GM23338 (cell line): ENCODE measurements around the gene RNF152.

Source experiments
- CREB1 ChIP-seq: fragments of 250-450 bp; sonication (Bioruptor Pico); IDR thresholded peaks from 2 replicates; pipeline ENCODE4 v1.5.0; 2020; ENCODE audit warnings: low read depth, mild to moderate bottlenecking, moderate library complexity
- ETS1 ChIP-seq: IDR thresholded peaks from 2 replicates; pipeline ENCODE4 v1.6.1; 2016; ENCODE audit warnings: antibody characterized with exemption
- EZH2 ChIP-seq: fragments of 200-600 bp; sonication (generic); IDR thresholded peaks from one replicate; pipeline ENCODE4 v1.8.0; 2017; ENCODE audit warnings: antibody characterized with exemption, mild to moderate bottlenecking, low read depth; ENCODE audit not compliant: unreplicated experiment
- EZH2phosphoT487 ChIP-seq: fragments of 200-600 bp; sonication (generic); IDR thresholded peaks from one replicate; pipeline ENCODE4 v1.8.1; 2018; ENCODE audit warnings: antibody characterized with exemption; ENCODE audit not compliant: unreplicated experiment
- NANOG ChIP-seq: IDR thresholded peaks from 2 replicates; pipeline ENCODE4 v1.6.1; 2016; ENCODE audit warnings: antibody characterized with exemption, borderline replicate concordance
- POLR2AphosphoS5 ChIP-seq: IDR thresholded peaks from 2 replicates; pipeline ENCODE4 v1.6.1; 2016; ENCODE audit warnings: antibody characterized with exemption, low read depth
- STAT1 ChIP-seq: IDR thresholded peaks from one replicate; pipeline ENCODE4 v1.6.1; 2016; ENCODE audit warnings: antibody characterized with exemption; ENCODE audit not compliant: unreplicated experiment
- ZNF114 ChIP-seq: fragments of 250-450 bp; sonication (Bioruptor Pico); IDR thresholded peaks from 2 replicates; pipeline ENCODE4 v1.5.0; 2020; ENCODE audit warnings: mild to moderate bottlenecking, moderate library complexity
- ZNF331 ChIP-seq: fragments of 250-450 bp; sonication (Bioruptor Pico); IDR thresholded peaks from 2 replicates; pipeline ENCODE4 v1.5.0; 2020; ENCODE audit warnings: low read depth, mild to moderate bottlenecking, moderate library complexity
- TF ChIP-seq, protein P1 (sequence below), 2 experiments: fragments of 200-600 bp in 1 of 2; sonication (generic) in 1 of 2; conservative IDR thresholded peaks; 2 replicates each; pipeline versions ENCODE4 v1.5.1 to v1.6.1; 2016 to 2017; ENCODE audit warnings: antibody characterized with exemption in 2 of 2, low read depth in 2 of 2, mild to moderate bottlenecking in 2 of 2, moderate library complexity in 1 of 2
- TF ChIP-seq, protein P2 (sequence below): fragments of 250-450 bp; sonication (Bioruptor Pico); IDR thresholded peaks from 2 replicates; pipeline ENCODE4 v1.5.0; 2020; ENCODE audit warnings: mild to moderate bottlenecking, moderate library complexity
- TF ChIP-seq, protein P3 (sequence below): IDR thresholded peaks from one replicate; pipeline ENCODE4 v1.6.1; 2018; ENCODE audit warnings: antibody characterized with exemption; ENCODE audit not compliant: unreplicated experiment

DNA sequence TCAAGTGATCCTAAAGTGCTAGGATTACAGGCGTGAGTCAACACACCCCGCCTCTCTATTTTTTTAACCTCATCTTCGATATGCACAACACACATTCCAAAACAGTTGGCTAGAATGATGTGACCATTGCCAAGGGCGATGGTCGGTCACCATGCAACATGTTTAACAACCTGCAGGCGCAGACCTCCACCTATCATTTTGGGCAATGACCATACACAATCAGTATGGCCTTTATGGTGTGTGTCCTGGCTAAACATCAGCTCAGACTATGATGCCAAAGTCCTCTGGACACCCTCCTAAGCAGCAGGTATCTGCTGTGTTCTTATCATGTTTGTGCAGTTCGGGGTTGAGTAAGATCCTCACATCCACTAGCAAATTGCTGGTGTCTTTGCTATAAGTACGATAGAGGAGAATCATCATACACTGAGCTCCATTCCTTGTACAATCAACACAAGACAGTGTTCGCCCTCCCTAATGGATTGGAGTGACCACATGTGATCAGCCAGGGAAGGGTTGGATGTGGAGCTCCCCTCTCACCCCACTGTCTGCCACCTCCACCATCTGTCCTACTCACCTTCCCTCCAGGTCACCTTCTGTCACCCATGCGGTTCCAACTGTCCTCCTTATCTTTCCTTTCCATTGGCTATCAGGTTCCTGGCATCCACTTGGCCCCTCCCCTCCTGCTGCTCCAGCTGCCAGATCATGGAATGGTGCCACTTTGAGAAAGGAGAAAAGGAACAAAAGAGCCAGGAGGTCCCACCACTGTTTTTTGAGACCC is 7.9 kb upstream of the RNF152 start:
- no peak for TF ChIP-seq STAT1
- TF ChIP-seq, protein P1, sequence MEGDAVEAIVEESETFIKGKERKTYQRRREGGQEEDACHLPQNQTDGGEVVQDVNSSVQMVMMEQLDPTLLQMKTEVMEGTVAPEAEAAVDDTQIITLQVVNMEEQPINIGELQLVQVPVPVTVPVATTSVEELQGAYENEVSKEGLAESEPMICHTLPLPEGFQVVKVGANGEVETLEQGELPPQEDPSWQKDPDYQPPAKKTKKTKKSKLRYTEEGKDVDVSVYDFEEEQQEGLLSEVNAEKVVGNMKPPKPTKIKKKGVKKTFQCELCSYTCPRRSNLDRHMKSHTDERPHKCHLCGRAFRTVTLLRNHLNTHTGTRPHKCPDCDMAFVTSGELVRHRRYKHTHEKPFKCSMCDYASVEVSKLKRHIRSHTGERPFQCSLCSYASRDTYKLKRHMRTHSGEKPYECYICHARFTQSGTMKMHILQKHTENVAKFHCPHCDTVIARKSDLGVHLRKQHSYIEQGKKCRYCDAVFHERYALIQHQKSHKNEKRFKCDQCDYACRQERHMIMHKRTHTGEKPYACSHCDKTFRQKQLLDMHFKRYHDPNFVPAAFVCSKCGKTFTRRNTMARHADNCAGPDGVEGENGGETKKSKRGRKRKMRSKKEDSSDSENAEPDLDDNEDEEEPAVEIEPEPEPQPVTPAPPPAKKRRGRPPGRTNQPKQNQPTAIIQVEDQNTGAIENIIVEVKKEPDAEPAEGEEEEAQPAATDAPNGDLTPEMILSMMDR (conservative IDR thresholded peaks at IDR 0.05; ENCODE audit: low read depth in 2 of 2): no peak
- TF ChIP-seq, protein P2, sequence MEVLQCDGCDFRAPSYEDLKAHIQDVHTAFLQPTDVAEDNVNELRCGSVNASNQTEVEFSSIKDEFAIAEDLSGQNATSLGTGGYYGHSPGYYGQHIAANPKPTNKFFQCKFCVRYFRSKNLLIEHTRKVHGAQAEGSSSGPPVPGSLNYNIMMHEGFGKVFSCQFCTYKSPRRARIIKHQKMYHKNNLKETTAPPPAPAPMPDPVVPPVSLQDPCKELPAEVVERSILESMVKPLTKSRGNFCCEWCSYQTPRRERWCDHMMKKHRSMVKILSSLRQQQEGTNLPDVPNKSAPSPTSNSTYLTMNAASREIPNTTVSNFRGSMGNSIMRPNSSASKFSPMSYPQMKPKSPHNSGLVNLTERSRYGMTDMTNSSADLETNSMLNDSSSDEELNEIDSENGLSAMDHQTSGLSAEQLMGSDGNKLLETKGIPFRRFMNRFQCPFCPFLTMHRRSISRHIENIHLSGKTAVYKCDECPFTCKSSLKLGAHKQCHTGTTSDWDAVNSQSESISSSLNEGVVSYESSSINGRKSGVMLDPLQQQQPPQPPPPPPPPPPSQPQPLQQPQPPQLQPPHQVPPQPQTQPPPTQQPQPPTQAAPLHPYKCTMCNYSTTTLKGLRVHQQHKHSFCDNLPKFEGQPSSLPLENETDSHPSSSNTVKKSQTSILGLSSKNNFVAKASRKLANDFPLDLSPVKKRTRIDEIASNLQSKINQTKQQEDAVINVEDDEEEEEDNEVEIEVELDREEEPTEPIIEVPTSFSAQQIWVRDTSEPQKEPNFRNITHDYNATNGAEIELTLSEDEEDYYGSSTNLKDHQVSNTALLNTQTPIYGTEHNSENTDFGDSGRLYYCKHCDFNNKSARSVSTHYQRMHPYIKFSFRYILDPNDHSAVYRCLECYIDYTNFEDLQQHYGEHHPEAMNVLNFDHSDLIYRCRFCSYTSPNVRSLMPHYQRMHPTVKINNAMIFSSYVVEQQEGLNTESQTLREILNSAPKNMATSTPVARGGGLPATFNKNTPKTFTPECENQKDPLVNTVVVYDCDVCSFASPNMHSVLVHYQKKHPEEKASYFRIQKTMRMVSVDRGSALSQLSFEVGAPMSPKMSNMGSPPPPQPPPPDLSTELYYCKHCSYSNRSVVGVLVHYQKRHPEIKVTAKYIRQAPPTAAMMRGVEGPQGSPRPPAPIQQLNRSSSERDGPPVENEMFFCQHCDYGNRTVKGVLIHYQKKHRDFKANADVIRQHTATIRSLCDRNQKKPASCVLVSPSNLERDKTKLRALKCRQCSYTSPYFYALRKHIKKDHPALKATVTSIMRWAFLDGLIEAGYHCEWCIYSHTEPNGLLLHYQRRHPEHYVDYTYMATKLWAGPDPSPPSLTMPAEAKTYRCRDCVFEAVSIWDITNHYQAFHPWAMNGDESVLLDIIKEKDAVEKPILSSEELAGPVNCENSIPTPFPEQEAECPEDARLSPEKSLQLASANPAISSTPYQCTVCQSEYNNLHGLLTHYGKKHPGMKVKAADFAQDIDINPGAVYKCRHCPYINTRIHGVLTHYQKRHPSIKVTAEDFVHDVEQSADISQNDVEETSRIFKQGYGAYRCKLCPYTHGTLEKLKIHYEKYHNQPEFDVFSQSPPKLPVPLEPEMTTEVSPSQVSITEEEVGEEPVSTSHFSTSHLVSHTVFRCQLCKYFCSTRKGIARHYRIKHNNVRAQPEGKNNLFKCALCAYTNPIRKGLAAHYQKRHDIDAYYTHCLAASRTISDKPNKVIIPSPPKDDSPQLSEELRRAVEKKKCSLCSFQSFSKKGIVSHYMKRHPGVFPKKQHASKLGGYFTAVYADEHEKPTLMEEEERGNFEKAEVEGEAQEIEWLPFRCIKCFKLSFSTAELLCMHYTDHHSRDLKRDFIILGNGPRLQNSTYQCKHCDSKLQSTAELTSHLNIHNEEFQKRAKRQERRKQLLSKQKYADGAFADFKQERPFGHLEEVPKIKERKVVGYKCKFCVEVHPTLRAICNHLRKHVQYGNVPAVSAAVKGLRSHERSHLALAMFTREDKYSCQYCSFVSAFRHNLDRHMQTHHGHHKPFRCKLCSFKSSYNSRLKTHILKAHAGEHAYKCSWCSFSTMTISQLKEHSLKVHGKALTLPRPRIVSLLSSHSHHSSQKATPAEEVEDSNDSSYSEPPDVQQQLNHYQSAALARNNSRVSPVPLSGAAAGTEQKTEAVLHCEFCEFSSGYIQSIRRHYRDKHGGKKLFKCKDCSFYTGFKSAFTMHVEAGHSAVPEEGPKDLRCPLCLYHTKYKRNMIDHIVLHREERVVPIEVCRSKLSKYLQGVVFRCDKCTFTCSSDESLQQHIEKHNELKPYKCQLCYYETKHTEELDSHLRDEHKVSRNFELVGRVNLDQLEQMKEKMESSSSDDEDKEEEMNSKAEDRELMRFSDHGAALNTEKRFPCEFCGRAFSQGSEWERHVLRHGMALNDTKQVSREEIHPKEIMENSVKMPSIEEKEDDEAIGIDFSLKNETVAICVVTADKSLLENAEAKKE (CRISPR knock-in tag): no peak
- TF ChIP-seq POLR2AphosphoS5: no peak
- TF ChIP-seq, protein P3, sequence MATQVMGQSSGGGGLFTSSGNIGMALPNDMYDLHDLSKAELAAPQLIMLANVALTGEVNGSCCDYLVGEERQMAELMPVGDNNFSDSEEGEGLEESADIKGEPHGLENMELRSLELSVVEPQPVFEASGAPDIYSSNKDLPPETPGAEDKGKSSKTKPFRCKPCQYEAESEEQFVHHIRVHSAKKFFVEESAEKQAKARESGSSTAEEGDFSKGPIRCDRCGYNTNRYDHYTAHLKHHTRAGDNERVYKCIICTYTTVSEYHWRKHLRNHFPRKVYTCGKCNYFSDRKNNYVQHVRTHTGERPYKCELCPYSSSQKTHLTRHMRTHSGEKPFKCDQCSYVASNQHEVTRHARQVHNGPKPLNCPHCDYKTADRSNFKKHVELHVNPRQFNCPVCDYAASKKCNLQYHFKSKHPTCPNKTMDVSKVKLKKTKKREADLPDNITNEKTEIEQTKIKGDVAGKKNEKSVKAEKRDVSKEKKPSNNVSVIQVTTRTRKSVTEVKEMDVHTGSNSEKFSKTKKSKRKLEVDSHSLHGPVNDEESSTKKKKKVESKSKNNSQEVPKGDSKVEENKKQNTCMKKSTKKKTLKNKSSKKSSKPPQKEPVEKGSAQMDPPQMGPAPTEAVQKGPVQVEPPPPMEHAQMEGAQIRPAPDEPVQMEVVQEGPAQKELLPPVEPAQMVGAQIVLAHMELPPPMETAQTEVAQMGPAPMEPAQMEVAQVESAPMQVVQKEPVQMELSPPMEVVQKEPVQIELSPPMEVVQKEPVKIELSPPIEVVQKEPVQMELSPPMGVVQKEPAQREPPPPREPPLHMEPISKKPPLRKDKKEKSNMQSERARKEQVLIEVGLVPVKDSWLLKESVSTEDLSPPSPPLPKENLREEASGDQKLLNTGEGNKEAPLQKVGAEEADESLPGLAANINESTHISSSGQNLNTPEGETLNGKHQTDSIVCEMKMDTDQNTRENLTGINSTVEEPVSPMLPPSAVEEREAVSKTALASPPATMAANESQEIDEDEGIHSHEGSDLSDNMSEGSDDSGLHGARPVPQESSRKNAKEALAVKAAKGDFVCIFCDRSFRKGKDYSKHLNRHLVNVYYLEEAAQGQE: no peak
- TF ChIP-seq EZH2: no peak
- no peak for TF ChIP-seq CREB1 (CRISPR knock-in tag)
- no peak for TF ChIP-seq EZH2phosphoT487
- no peak for TF ChIP-seq ZNF114
- TF ChIP-seq ETS1: no peak
- no peak for TF ChIP-seq NANOG
- no peak for TF ChIP-seq ZNF331 (CRISPR knock-in tag)
